GM12878 (cell line): ENCODE data around the gene RASL11A. TPM values are rescaled to one million over a fixed set of nuclear protein-coding genes. Genes with fewer than 3 reads are reported as not detected.

Source experiments
- ASH2L ChIP-seq: fragments of 300-600, 200-600 bp; sonication (generic); IDR thresholded peaks from 2 replicates; pipeline ENCODE4 v1.6.1; 2017; ENCODE audit warnings: low read depth, mild to moderate bottlenecking, borderline replicate concordance
- CEBPZ ChIP-seq: fragments of 150-350 bp; IDR thresholded peaks from 2 replicates; pipeline ENCODE4 v1.6.1; 2016; ENCODE audit warnings: low read depth, low read length
- CTCF ChIP-seq, 3 experiments: IDR thresholded peaks in 2 of 3; conservative IDR thresholded peaks in 1 of 3; 2 replicates each; pipeline ENCODE4 v1.5.1; 2011; ENCODE audit warnings: low read depth in 3 of 3, low read length in 3 of 3, mild to moderate bottlenecking in 3 of 3, control low read depth in 2 of 3, moderate library complexity in 2 of 3, inconsistent platforms in 1 of 3, mixed read lengths in 1 of 3; ENCODE audit not compliant: control insufficient read depth in 2 of 3, insufficient read depth in 1 of 3; ENCODE audit errors: extremely low read depth in 1 of 3
- DPF2 ChIP-seq: fragments of 450-650 bp; IDR thresholded peaks from 2 replicates; pipeline ENCODE4 v1.6.1; 2017; ENCODE audit warnings: mild to moderate bottlenecking
- E4F1 ChIP-seq: fragments of 450-650 bp; IDR thresholded peaks from 2 replicates; pipeline ENCODE4 v1.6.1; 2018; ENCODE audit warnings: borderline replicate concordance, mild to moderate bottlenecking; ENCODE audit not compliant: partially characterized antibody
- EED ChIP-seq: sonication (generic); IDR thresholded peaks from 2 replicates; pipeline ENCODE4 v1.6.1; 2016; ENCODE audit warnings: antibody characterized with exemption, low read depth
- IRF5 ChIP-seq: fragments of 450-650 bp; IDR thresholded peaks from 2 replicates; pipeline ENCODE4 v1.6.1; 2017; ENCODE audit warnings: borderline replicate concordance
- JUND ChIP-seq: IDR thresholded peaks from 2 replicates; pipeline ENCODE4 v1.6.1; 2012; ENCODE audit warnings: low read depth, mild to moderate bottlenecking, low read length, improper control_type of control experiment, moderate library complexity
- MEF2A ChIP-seq: IDR thresholded peaks from 2 replicates; pipeline ENCODE4 v1.6.1; 2011; ENCODE audit warnings: low read depth, mild to moderate bottlenecking, low read length, moderate library complexity; ENCODE audit not compliant: insufficient read depth
- MEF2B ChIP-seq: fragments of 450-650 bp; IDR thresholded peaks from 2 replicates; pipeline ENCODE4 v1.6.1; 2018; ENCODE audit warnings: mild to moderate bottlenecking, moderate library complexity; ENCODE audit not compliant: partially characterized antibody, poor library complexity, severe bottlenecking
- MYC ChIP-seq: IDR thresholded peaks from 2 replicates; pipeline ENCODE4 v1.6.1; 2011; ENCODE audit warnings: mild to moderate bottlenecking, low read length, moderate library complexity, inconsistent platforms; ENCODE audit not compliant: insufficient read depth, insufficient replicate concordance, insufficient read length, severe bottlenecking
- NR2C2 ChIP-seq: IDR thresholded peaks from 2 replicates; pipeline ENCODE4 v1.6.1; 2011; ENCODE audit warnings: borderline replicate concordance, low read depth; ENCODE audit not compliant: control insufficient read depth, insufficient read length
- POLR2A ChIP-seq: IDR thresholded peaks from 2 replicates; pipeline ENCODE4 v1.6.1; 2011; ENCODE audit warnings: low read depth, mild to moderate bottlenecking, low read length
- POLR2AphosphoS5 ChIP-seq: IDR thresholded peaks from 2 replicates; pipeline ENCODE4 v1.6.1; 2011; ENCODE audit warnings: mild to moderate bottlenecking, low read length, inconsistent platforms
- SIN3A ChIP-seq: IDR thresholded peaks from 2 replicates; pipeline ENCODE4 v1.6.1; 2012; ENCODE audit warnings: low read depth, low read length, improper control_type of control experiment
- SMARCA5 ChIP-seq: fragments of 450-650 bp; IDR thresholded peaks from 2 replicates; pipeline ENCODE4 v1.6.1; 2017; ENCODE audit warnings: mild to moderate bottlenecking
- SPI1 ChIP-seq: IDR thresholded peaks from 2 replicates; pipeline ENCODE4 v1.6.1; 2011; ENCODE audit warnings: low read depth, mild to moderate bottlenecking, low read length, moderate library complexity, borderline replicate concordance; ENCODE audit not compliant: insufficient read depth
- TCF3 ChIP-seq: IDR thresholded peaks from 2 replicates; pipeline ENCODE4 v1.6.1; 2012; ENCODE audit warnings: low read depth, mild to moderate bottlenecking, low read length, borderline replicate concordance; ENCODE audit not compliant: insufficient read depth
- ZNF207 ChIP-seq: fragments of 450-650 bp; IDR thresholded peaks from 2 replicates; pipeline ENCODE4 v1.6.1; 2014; ENCODE audit warnings: antibody characterized with exemption, mild to moderate bottlenecking, borderline replicate concordance
- polyA plus RNA-seq, 11 experiments: library from polyadenylated mRNA; depleted of rRNA in 4 of 11; unstranded in 6 of 11; stranded (reverse) in 5 of 11; fragments of >200 nt; fragmentation: Nextera tagmentation in 4 of 11; fragmentation: Illumina TruSeq in 1 of 11; extraction: Ambion mirVana in 4 of 11; extraction: Trizol in 1 of 11; gene quantifications; 1 replicate in 1 of 11; 2 replicates in 10 of 11; pipeline versions ENCODE4 v1.2.1 to v1.2.3, GENCODE V29; 2011 to 2016; ENCODE audit warnings: inconsistent platforms in 2 of 11, missing spikeins in 2 of 11, low read depth in 1 of 11
- total RNA-seq, 4 experiments: library from RNA; depleted of rRNA in 3 of 4; stranded (reverse); fragments of >200 nt in 3 of 4; fragmentation: Illumina TruSeq in 1 of 4; extraction: Trizol in 1 of 4; gene quantifications; 2 replicates each; pipeline versions ENCODE4 v1.2.1 to v1.2.3, GENCODE V29; 2013 to 2021

RASL11A gene
- total and polyA plus RNA-seq, 10 of the 15 experiments (the other 5 are each of a cell fraction or from before 2014, with no cell fraction given), result 0.04 to 1.3 (median 0.41) TPM; not detected in 1

- no peak for TF ChIP-seq CEBPZ
- no peak for TF ChIP-seq ASH2L
- no peak for TF ChIP-seq ZNF207
- TF ChIP-seq POLR2A, result peak; percentile 57; the same call in 1 of the 2 replicates
- peak; percentile 63; the same call in 1 of the 2 replicates for TF ChIP-seq DPF2
- peak; percentile 90 for TF ChIP-seq SMARCA5
- TF ChIP-seq NR2C2, result no peak
- peak; percentile 72 to 84 (median 74); a peak in 5 of 6 replicates for TF ChIP-seq CTCF (IDR thresholded peaks at IDR 0.05 in 2 of 3, conservative IDR thresholded peaks at IDR 0.05 in 1 of 3; ENCODE audit: control insufficient read depth in 2 of 3, extremely low read depth in 1 of 3, insufficient read depth in 1 of 3, low read depth in 3 of 3, low read length in 3 of 3)
- no peak for TF ChIP-seq EED
- no peak for TF ChIP-seq TCF3
- no peak for TF ChIP-seq E4F1
- 0 out of 2 replicates have a peak, but pooled peaks have one; percentile 26 for TF ChIP-seq SIN3A
- TF ChIP-seq POLR2AphosphoS5, result no peak
- no peak for TF ChIP-seq MEF2A
- TF ChIP-seq JUND, result no peak
- no peak for TF ChIP-seq IRF5
- no peak for TF ChIP-seq SPI1
- no peak for TF ChIP-seq MEF2B
- no peak for TF ChIP-seq MYC
Measured at GRCh38 chr13:27270594-27271520, at the start of gene RASL11A (continued).
